Measurements from ENCODE around the gene FNDC3B.
"Not testable (repeated sequence)": the region's sequence is repeated elsewhere in the genome, so short reads cannot be mapped to it uniquely, and the experiment has no call there.

FNDC3B gene

DNA sequence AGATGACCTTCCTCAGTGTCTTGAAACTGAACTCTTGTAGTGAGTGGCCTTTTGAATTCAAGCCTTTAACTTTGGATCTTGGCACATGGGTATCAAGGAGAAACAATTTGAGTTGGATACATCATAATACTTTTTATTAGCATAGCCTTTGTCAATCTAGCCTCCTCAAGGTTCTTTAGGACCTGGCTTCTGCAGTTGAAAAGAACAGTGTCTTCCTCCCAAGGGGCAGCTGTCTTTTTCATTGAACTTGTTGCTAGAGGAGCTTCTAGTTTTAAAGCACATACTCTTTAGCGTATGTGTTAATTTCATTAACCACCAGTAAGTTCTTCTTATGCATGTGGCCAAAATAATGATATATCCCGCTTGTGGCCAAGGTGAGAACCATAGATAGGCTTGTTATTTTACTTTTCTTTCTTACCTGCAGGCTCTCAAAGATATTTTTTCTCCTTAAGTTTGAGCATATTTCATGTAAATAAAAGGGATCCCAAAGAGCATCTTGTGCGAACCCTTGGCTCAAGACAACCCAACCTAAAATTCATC, 325.7 kb downstream of the FNDC3B start:
- no peak for DNase-seq (ENCODE audit: low read depth in 2 of 2)

DNA sequence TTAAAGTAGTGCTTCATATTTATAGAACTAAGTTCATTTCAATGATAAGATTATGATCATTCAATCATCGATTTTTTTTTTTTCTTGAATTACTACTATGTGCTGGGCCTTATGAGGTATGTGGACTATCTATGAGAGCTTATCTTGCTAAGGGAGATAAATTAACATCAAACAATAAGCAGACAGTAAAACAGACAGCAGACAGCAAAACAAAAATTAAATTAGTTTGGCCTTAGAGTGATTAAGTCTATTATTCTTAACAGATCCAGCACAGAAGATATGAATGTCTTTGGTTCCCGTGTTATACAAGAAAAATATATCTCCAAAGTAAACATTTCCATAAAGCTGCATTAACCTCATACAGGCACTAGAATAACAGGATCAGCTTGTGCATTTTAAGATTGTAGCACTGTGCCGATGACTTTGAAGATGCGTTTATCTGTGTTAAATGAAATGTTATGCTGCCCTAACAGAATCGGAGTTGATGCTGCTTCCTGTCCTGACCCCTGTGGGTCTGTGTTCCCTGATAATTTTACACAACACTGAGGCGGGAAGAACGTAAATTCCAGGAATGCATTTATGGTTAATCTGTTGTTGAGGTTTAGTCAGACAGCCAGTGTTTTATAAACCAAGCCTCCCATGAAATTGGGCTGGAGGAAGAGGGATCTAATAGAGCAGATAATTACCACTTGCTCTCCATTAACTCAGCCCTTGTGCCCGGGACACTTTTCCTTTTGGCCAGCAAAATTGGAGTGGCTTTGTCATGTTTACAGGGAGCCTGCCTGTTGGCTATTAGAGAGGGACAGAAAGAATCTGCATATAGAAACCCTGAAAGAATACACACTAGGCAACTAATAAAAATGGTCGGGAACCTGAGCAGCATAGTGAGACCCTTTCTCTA, 328.1 kb downstream of the FNDC3B start:
- DNase-seq (ENCODE audit: low read depth in 2 of 2) = no peak

DNA sequence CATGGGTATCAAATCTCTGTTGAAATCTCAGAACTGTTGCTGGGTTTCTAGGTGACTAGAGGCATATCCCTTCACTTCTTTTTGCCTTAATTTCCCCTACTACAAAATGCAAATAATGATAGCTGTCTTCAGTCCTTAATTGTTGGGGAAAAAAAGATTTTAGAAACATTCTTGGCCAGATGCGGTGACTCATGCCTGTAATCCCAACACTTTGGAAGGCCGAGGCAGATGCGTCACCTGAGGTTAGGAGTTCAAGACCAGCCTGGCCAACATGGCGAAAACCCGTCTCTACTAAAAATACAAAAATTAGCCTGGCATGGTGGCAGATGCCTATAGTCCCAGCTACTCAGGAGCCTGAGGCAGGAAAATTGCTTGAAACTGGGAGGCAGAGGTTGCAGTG, 329.2 kb downstream of the FNDC3B start:
- not testable (repeated sequence) for DNase-seq (ENCODE audit: low read depth in 2 of 2)

DNA sequence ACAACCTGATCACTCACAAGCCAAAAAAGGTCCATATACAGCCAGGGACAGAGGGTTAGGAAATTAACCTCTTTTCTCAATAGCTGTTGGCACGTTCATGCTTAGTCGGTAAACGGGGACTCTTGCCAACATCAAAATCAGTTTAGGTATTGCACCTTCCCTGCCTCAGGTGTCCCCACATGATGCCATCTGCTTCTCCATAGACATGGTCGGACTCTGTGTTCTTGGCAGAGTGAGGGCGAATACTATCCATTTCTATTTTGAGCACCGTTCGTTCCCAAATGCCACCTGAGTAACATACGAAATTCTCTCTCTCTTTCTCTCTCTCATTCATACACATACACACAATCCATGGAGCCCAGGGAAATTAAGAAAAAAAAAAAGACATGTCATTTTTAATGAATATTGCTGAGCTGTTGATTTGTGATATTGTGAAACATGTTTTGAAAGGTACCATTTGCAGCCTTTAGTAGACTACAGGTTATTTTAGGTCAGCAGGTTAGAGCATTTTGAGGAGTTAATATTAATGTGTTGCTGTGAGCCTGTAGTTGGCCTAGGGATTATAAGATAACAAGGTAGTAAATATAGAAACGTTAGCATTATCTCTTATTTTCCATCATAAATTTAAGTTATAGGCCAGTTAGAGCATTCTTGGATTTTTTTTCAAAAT, 330.3 kb downstream of the FNDC3B start:
- DNase-seq (ENCODE audit: low read depth in 2 of 2) = no peak

DNA sequence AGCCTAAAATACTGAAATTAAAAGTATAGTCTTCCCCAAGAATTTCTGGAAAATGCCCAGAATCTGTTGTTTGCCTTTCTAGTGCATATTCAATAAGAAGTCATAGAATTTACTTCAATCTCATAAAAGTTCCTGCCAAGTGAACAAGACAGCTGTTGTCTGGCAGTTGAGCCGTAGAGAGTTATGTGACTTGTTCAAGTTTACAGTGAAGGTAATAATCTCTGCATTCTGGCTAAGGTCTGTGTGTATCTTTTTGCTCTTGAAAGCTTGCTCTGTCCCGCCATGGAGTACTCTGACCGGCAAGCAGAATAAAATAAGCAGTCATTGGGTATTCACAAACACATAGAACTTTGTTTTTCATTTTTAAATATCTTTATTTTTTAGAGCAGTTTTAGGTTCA, 331.0 kb downstream of the FNDC3B start:
- no peak for DNase-seq (ENCODE audit: low read depth in 2 of 2)

DNA sequence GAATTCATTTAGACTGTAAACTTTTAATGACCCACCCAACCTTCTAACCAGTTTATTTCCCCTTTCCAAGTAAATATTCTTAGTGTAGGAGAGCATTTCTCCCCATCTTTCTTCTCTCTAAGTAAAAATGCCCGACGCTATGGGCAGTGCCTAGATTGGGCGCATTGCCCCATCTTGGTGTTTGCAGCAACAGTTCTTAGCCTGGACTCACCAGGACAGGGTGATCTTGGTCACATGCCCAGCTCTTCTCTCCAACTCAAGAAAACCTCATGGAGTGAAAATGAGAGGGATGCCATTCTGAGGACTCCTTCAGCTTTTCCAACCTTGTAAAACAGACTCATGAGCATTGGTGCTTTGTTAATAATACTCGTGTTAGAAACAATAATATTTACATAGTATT, 332.2 kb downstream of the FNDC3B start:
- DNase-seq (ENCODE audit: low read depth in 2 of 2) = no peak

DNA sequence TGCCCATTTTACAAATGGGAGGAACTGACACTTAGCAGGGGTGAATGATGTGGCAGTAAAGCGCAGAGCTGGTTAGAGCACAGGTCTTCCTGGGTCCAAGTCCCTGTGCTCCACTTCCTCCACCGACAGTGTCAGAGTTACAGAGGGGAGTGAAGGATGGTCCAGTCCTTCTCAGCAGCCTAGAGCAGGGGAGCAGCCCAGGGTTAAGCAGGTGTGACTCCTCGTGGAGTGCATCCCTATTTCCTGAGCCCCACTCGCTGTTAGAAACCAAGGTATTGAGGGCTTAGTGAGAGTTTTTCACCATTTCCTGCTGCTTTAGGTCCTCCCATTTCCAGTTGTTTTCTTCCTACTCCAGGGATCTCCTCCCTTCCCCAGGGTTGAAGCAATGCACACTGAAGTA, 333.5 kb downstream of the FNDC3B start:
- DNase-seq (ENCODE audit: low read depth in 2 of 2) = no peak

DNA sequence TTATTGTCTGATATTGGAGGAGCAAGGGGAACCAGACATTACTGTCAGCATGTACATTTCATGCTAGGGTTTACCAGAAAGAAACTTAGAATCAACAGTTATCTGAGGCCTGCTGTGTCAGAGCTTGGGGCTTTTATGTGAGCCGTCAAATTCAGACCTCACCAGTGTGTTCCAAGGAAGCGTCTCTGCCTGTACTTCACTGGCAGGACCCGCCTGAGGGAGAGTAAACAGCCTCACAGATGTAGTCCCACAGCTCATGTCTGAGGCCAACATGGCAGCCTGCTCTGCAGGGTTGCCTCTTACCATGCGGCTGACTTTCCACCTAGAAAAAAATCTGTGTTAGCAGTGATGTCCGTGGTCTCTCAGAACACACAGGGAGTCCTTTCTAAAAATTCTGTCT, 334.5 kb downstream of the FNDC3B start:
- DNase-seq (ENCODE audit: low read depth in 2 of 2) = no peak

DNA sequence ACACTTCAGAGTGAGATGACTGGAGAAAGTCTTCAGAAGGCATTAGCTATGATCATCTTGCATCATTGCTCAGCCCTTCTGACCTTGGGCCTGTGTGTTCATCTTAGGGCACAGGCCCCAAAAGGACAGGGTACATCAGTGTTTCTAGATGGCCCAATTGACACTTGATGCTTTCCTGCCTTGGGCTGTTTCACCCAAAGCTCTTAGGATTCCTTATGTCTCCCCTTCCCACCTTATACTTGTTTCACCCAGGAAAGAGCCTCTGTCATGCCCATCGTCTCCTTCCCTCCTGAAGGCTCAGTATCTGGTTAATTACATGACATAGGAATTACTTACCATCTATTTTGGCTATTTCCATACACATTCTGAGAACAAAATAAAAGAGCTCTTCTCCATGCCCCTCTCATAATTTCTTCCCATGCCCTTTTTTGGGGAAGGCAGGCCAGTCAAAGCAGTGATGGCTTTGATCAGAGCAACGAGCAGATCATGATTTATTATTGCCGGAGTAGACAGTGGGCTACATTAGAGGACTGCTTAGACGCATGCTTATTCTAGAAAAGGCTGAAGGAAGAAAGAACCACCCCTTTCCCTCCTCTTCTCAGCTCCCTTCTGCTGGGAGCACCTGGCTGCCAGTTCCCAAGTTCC, 335.9 kb downstream of the FNDC3B start:
- no peak for DNase-seq (ENCODE audit: low read depth in 2 of 2)

DNA sequence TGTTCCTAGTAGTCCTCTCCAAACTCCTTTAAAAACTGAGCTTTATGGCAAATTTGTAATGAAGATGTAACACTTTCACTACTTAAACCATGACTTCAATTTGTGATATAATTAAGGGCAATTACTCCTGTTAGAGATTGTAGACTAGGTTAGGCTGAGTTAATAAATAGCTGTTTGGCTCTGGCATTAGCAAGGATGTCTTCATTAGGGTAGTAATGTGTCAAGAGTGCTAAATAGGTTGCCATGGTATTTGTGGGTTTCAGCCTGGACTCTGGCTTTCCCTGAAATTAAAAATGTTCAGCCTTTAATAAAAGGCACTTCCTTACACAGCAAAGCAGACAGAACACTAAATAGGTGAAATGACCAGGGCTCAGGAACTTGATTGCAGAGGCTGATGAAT, 337.0 kb downstream of the FNDC3B start:
- DNase-seq (ENCODE audit: low read depth in 2 of 2) = no peak

DNA sequence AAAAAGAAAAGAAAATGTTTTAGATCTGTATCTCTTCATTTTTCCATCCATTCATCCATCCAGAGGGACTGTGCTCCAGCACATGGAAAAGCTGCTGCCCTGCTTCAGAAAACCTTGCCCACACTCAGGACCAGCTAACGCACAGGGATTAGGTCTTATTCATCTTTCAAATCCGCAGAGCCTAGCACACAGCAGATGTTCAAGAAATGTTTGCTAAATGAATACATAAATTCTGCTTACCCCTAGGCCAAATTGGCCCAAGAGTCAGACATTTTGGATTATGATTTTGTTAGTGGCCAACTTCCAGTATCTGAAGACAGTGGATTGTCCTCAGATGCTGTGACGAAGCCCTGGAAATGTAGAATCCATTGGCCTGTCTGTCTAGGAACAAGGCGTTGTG, 337.5 kb downstream of the FNDC3B start:
- DNase-seq (ENCODE audit: low read depth in 2 of 2) = no peak

DNA sequence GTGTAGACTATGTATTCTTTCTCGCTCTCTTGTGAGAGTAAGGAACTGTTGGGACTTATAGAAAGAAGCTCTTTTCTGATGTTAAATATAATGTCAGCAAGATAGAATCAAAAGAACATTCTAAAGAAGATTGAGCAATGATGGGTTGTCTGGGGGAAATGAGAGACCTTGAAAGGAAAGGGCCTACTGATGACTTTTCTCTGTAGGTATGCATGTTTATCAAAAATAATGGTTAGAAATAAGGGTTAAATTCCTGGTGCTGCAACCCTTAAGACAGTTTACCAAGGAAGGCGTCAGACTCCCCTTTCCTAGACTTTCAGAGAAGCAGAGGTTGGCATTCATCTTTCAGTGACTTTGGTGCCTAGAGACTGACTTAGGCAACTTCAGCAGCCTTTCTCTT, 339.1 kb downstream of the FNDC3B start:
- no peak for DNase-seq (ENCODE audit: low read depth in 2 of 2)

DNA sequence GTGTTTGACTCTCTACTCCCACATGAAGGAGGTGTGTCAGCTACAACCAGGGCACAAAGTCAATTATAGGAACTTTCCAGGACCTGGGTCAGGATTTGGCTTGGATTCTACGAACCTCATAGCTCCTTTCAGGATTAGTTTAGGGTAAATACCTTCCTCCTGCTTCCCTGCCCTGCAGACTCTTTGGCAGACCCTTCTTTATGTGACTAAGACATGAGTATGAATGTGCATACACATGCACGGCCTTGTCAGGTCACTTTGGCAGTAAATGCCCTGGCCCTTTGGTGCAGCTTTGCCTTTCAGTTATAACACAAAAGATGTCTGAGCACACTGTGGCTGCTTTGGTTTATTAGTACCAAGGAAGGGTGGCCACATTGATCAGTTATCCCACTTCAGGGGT, 340.0 kb downstream of the FNDC3B start:
- DNase-seq (ENCODE audit: low read depth in 2 of 2) = no peak

DNA sequence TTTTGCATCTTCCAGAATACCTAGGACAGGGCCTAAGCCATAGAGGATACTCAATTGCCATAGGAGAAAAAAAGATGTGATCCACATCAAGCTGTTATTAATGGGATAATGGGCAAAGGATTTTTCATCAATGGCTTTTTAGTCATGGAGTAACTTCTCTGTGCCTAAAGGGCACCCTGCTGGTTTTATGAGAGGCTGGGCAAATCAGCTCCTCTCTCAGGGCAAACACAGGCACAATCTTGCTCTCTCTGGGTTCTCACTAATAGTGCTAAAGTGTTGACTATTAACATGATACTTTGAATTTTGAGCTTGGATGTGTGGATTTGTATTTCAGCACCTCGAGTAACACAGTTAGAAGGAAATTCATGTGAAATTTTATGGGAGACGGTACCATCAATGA, 341.3 kb downstream of the FNDC3B start:
- no peak for DNase-seq (ENCODE audit: low read depth in 2 of 2)

DNA sequence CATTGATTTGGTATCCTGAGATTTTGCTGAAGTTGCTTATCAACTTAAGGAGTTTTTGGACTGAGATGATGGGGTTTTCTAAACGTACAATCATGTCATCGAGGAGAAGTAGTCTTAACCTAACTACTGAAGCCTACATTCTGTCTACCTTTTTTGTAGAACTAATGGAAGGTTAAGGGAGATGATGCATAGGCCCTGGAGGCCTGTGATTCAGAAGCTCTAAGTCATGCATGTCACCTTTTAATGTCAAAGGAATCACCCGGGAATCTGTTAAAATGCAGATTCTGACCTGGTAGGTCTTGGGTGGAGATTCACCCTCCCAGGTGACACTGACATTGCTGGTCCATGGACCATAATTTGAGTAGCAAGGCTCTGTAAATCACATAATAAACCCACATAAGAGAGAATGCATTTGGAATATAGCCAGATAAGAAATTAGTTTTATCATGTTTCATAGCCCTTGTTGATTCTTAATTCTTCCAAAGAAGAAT, 344.0 kb downstream of the FNDC3B start:
- no peak for DNase-seq (ENCODE audit: low read depth in 2 of 2)

DNA sequence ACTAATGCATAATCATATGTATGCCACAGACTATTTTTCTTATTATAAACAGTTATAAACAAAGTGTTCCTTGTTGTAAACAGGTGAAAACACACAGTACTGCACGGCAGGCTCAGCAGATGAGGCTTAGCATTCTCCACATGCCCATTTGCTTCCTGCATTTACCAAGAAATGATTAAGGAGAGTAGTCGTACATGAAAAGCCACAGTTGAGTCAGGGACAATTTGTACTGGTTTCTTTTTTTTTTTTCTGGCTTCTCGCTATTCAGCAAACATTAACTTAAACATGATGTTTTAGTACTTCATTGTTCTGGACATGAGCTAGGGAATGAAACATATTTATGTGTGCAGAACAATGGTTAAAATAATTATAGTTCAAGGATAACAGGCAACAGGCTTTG, 345.5 kb downstream of the FNDC3B start:
- DNase-seq (ENCODE audit: low read depth in 2 of 2) = no peak

DNA sequence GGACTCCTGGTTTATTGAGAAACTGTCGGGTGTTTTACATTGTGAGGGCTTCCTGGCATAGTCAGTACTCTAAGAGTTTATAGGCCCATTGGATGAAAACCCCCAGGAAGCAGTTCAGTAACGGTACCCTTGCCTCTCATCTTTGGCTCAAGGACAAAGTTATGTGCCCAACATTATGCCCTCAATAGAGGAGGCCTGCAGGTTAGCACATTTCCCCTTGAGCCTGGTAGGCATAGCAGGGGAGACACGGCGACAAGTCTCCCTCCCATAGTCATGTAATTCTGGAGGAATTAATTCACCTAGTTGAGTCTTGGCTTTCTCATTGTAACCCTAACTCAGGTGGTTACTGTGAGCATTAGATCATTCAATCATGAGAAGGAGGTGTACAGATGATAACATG, 348.4 kb downstream of the FNDC3B start:
- DNase-seq (ENCODE audit: low read depth in 2 of 2) = no peak

DNA sequence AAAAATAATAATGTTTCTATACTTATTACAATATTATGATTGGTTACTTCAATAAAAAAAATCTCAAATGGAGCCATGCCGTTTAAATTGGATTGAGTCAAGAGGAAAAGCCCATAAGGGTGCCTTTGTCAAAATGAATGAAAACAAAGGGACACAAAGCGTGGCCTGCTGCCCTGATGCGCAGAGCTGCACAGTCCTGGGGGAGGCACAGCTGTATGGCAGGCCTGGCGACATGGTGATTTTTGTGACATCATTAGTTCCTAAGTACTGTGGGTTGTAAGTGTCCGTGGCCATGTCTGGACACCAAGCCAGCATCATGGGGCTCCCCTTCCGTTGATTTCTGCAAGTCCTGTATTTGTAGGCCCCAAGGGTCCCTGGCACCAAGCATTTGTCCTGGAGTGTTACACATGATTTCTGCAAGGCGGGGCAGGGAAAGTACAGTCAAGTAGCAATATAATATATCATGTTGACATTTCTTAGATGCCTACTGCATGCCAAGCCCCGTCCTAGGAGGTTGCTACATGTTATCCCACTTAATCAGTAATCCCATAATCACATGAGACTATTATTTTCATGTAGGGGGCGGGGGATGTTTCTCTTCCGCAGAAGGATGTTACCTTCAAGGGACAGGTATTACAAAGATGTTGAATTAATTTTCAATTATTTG, 349.2 kb downstream of the FNDC3B start:
- DNase-seq (ENCODE audit: low read depth in 2 of 2) = no peak

DNA sequence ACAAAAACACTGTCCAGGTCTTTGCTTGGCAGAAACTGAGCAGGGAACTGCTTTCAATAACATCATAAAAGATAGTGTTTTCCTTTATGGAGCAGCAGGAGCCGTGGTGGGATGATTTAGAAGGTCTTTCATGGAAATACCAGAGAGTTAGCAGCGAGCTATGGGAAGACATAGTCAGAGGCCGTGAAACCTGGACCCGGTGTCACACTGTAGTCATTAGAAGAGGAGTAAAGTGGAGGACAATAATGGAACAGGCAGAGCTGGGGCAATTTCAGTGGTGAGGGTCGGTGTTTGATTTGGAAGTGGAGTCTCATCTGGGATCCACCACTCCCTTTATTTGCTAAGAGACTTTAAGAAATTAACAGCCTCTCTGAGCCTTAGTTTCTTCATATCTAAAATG, 351.4 kb downstream of the FNDC3B start:
- DNase-seq (ENCODE audit: low read depth in 2 of 2) = no peak

DNA sequence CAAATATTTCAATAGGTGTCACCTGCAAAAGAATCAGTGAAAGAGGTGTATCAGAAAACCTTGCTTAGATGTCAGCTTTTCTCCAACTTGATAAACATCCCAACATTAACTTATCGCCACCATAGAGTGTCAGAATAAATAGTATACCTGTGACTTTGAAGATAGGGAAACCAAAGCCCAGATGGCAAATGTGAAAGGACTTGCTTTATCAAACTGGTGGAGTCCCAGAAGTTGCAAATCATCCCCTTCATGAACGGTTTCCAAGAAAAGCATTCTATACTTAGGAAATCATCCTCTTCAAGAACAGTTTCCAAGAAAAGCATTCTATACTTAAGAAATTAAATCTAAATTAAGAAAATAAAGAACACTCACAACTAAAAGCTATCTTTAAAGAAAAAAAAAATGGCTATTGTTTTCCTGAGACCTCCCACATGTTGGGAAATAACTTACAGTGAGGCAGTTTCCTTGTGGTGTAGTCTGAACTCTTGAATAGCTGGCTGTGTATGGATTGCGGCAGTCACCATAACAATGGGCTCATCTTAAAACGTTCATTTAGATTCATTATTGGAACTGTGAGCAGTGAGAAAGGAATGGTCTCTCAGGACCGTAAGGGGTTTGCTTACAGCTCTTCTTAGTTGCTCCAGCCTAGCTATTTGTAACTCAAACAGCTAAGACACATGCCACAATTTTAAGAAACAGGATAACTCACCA, 352.4 kb downstream of the FNDC3B start:
- no peak for DNase-seq (ENCODE audit: low read depth in 2 of 2)

DNA sequence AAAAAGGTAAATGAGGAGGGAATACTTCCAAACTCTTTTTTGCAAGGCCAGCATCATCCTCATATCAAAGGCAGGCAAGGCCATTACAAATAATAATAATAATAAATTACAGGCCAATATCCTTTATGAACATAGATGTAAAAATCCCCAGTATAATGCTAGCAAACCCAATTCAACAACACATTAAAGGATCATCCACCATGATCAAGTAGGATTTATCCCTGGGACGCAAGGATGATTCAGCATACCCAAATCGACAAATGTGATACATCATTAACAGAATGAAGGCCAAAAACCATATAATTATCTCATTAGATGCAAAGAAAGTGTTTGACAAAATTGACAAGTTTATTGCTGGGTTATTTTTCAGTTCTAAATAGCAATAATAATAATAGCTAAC, 355.3 kb downstream of the FNDC3B start:
- no peak for DNase-seq (ENCODE audit: low read depth in 2 of 2)

Data from stimulated activated CD4-positive, alpha-beta T cell treated with anti-CD3 and anti-CD28 coated beads, Interleukin-12 subunit alpha, Interleukin-12 subunit beta, amount 100 ng/mL, for 24 hours (primary cell).